ENCODE measurements around the gene NCOA1.

Gene NCOA1

GRCh38 chr2:24521162-24521857 is 30.3 kb downstream of the NCOA1 start:
- Histone ChIP-seq H3K27me3 (ENCODE audit: control insufficient read depth, low read length) (no peaks in the 10 kb centered on the region), H3K4me2 (ENCODE audit: low read length) (no peak overlapping the region), H3K4me3 (ENCODE audit: low read length) (no peak overlapping the region), H3K79me2 (ENCODE audit: control insufficient read depth, low read length) (no peaks in the 10 kb centered on the region; the same call in 1 of the 2 replicates), H3K4me1 (ENCODE audit: control insufficient read depth, low read length) (no peaks in the 10 kb centered on the region), H3K36me3 (ENCODE audit: control insufficient read depth, low read length) (no peaks in the 10 kb centered on the region), H3K9me2 (replicated peaks; ENCODE audit: control insufficient read depth, low read length) (no peaks in the 10 kb centered on the region), H4K20me1 (ENCODE audit: control insufficient read depth, insufficient read depth, low read depth, low read length) (no peaks in the 10 kb centered on the region), H3K9me3 (ENCODE audit: control insufficient read depth, insufficient read depth, low read length) (no peaks in the 10 kb centered on the region), H3K27ac (ENCODE audit: low read depth, low read length) (no peak overlapping the region), H3F3A (ENCODE audit: control insufficient read depth, insufficient read depth) (no peaks in the 10 kb centered on the region)
- no peak for TF ChIP-seq EZH2phosphoT487 (IDR thresholded peaks at IDR 0.05; ENCODE audit: borderline replicate concordance, low read length)
- TF ChIP-seq, protein P1, sequence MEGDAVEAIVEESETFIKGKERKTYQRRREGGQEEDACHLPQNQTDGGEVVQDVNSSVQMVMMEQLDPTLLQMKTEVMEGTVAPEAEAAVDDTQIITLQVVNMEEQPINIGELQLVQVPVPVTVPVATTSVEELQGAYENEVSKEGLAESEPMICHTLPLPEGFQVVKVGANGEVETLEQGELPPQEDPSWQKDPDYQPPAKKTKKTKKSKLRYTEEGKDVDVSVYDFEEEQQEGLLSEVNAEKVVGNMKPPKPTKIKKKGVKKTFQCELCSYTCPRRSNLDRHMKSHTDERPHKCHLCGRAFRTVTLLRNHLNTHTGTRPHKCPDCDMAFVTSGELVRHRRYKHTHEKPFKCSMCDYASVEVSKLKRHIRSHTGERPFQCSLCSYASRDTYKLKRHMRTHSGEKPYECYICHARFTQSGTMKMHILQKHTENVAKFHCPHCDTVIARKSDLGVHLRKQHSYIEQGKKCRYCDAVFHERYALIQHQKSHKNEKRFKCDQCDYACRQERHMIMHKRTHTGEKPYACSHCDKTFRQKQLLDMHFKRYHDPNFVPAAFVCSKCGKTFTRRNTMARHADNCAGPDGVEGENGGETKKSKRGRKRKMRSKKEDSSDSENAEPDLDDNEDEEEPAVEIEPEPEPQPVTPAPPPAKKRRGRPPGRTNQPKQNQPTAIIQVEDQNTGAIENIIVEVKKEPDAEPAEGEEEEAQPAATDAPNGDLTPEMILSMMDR (IDR thresholded peaks at IDR 0.05; ENCODE audit: low read depth, low read length, poor library complexity, severe bottlenecking) = no peak

DNA sequence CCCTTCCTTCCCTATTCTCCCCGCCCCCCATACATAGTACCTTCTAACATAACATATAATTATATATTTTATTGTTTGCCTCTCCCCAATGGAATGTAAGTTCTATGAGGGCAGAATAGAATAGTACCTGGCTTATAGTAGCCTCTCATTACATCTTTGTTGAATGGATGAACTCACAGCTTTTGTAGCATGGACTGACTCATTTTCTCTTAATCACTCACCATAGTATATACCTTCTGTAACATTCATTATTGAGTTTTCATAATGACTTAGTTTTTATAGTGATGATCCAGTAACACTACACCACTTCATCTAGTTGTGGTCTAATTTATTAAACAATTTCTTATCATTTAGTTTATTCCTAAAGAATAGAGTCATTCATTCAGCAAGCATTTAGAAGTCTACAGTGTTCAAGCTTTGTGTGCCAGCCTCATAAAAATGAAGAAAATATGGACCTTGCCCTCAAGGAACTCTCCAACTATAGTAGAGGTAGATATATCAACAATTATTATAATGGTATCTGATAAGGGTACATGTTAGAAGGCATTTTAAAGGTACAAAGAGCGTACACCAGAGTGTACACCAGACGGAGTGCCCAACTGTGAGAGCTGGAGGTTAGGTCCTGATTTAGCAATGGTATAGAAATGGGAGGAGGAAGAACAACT is 31.1 kb downstream of the NCOA1 start:
- no peaks in the 10 kb centered on the region for H3K9me3 ChIP-seq (ENCODE audit: control insufficient read depth, insufficient read depth, low read length)
- no peaks in the 10 kb centered on the region; the same call in 1 of the 2 replicates for H3K79me2 ChIP-seq (ENCODE audit: control insufficient read depth, low read length)
- no peak overlapping the region for H3K4me3 ChIP-seq (ENCODE audit: low read length)
- no peak for TF ChIP-seq EZH2phosphoT487 (IDR thresholded peaks at IDR 0.05; ENCODE audit: borderline replicate concordance, low read length)
- H3F3A ChIP-seq (ENCODE audit: control insufficient read depth, insufficient read depth) = no peaks in the 10 kb centered on the region
- H3K4me2 ChIP-seq (ENCODE audit: low read length) = no peak overlapping the region
- no peaks in the 10 kb centered on the region for H3K27me3 ChIP-seq (ENCODE audit: control insufficient read depth, low read length)
- no peaks in the 10 kb centered on the region for H4K20me1 ChIP-seq (ENCODE audit: control insufficient read depth, insufficient read depth, low read depth, low read length)
- H3K27ac ChIP-seq (ENCODE audit: low read depth, low read length) = no peak overlapping the region
- H3K9me2 ChIP-seq (replicated peaks; ENCODE audit: control insufficient read depth, low read length) = no peaks in the 10 kb centered on the region
- no peaks in the 10 kb centered on the region for H3K4me1 ChIP-seq (ENCODE audit: control insufficient read depth, low read length)
- H3K36me3 ChIP-seq (ENCODE audit: control insufficient read depth, low read length) = no peaks in the 10 kb centered on the region

- H3K9me2 ChIP-seq (replicated peaks; ENCODE audit: control insufficient read depth, low read length) = no peaks in the 10 kb centered on the region
Observed at GRCh38 chr2:24527536-24527935, 36.5 kb downstream of the NCOA1 start.

More at GRCh38 chr2:24527536-24527935, 36.5 kb downstream of the NCOA1 start:
- Histone ChIP-seq H3K9me3 (ENCODE audit: control insufficient read depth, insufficient read depth, low read length) (peaks cover 4% of the 10 kb centered on the region; the same call in 1 of the 2 replicates), H3F3A (ENCODE audit: control insufficient read depth, insufficient read depth) (no peaks in the 10 kb centered on the region), H4K20me1 (ENCODE audit: control insufficient read depth, insufficient read depth, low read depth, low read length) (no peaks in the 10 kb centered on the region), H3K27me3 (ENCODE audit: control insufficient read depth, low read length) (no peaks in the 10 kb centered on the region), H3K4me1 (ENCODE audit: control insufficient read depth, low read length) (no peaks in the 10 kb centered on the region), H3K4me3 (ENCODE audit: low read length) (no peak overlapping the region), H3K79me2 (ENCODE audit: control insufficient read depth, low read length) (no peaks in the 10 kb centered on the region), H3K27ac (ENCODE audit: low read depth, low read length) (no peak overlapping the region), H3K36me3 (ENCODE audit: control insufficient read depth, low read length) (no peaks in the 10 kb centered on the region), H3K4me2 (ENCODE audit: low read length) (no peak overlapping the region)
- TF ChIP-seq, protein P1 (IDR thresholded peaks at IDR 0.05; ENCODE audit: low read depth, low read length, poor library complexity, severe bottlenecking) = no peak
- TF ChIP-seq EZH2phosphoT487 (IDR thresholded peaks at IDR 0.05; ENCODE audit: borderline replicate concordance, low read length) = no peak
